ENCODE results near the gene HPS3.
"Not testable (repeated sequence)": the region's sequence is repeated elsewhere in the genome, so short reads cannot be mapped to it uniquely, and the experiment has no call there.

HPS3 gene

GRCh38 chr3:149196805-149197592 is 67.6 kb downstream of the HPS3 start:
- FAIRE-seq, result not testable (repeated sequence)

- no peak for FAIRE-seq
Measured at GRCh38 chr3:149197669-149198068, 68.2 kb downstream of the HPS3 start.

GRCh38 chr3:149198611-149199010 is 69.2 kb downstream of the HPS3 start:
- no peak for FAIRE-seq

GRCh38 chr3:149199474-149199873 is 70.0 kb downstream of the HPS3 start:
- FAIRE-seq, result no peak

- FAIRE-seq, result no peak
Measured at GRCh38 chr3:149203758-149204157, 74.3 kb downstream of the HPS3 start.

GRCh38 chr3:149204390-149204991 is 75.1 kb downstream of the HPS3 start:
- FAIRE-seq, result no peak

- FAIRE-seq, result no peak
Measured at GRCh38 chr3:149207475-149207874, 78.0 kb downstream of the HPS3 start.

- no peak for FAIRE-seq
Measured at GRCh38 chr3:149209431-149209830, 80.0 kb downstream of the HPS3 start.

GRCh38 chr3:149212386-149212785 is 82.9 kb downstream of the HPS3 start:
- FAIRE-seq, result no peak

GRCh38 chr3:149214702-149215101 is 85.3 kb downstream of the HPS3 start:
- no peak for FAIRE-seq

- FAIRE-seq, result no peak
Measured at GRCh38 chr3:149215515-149215914, 86.1 kb downstream of the HPS3 start.

GRCh38 chr3:149216193-149216869 is 86.9 kb downstream of the HPS3 start:
- FAIRE-seq, result no peak

GRCh38 chr3:149217347-149217746 is 87.9 kb downstream of the HPS3 start:
- FAIRE-seq, result no peak

- not testable (repeated sequence) for FAIRE-seq
Measured at GRCh38 chr3:149219380-149220121, 90.1 kb downstream of the HPS3 start.

- FAIRE-seq, result no peak
Measured at GRCh38 chr3:149221783-149222517, 92.5 kb downstream of the HPS3 start, which contains the start of gene CP. TSS of gene CP (minus strand) at chr3:149221829. CDS start at chr3:149221792, 37 bp downstream.

All from islet of Langerhans (tissue), 1 donor.